ENCODE measurements around the gene TSC2. TPM values are rescaled to one million over a fixed set of nuclear protein-coding genes. Genes with fewer than 3 reads are reported as not detected.
"Not testable (repeated sequence)": the region's sequence is repeated elsewhere in the genome, so short reads cannot be mapped to it uniquely, and the experiment has no call there.

The TSC2 gene
- total RNA-seq, 1 experiment from 2014 or later, result 166 TPM

- Histone ChIP-seq H3K9me3 (ENCODE audit: insufficient read depth, low read depth) (no peaks in the 10 kb centered on the region), H3K27me3 (ENCODE audit: insufficient read depth, low read depth) (no peaks in the 10 kb centered on the region), H3K4me3 (peak overlapping the region; percentile 88), H4K20me1 (ENCODE audit: insufficient read depth) (peaks cover 42% of the 10 kb centered on the region), H3K9me2 (ENCODE audit: insufficient read depth) (no peaks in the 10 kb centered on the region), H3K79me2 (ENCODE audit: low read depth) (peaks cover 67% of the 10 kb centered on the region), H3K27ac (peak overlapping the region; percentile 13), H3K36me3 (ENCODE audit: low read depth) (no peaks in the 10 kb centered on the region), H2AFZ (no peak overlapping the region), H3K4me2 (peak overlapping the region; percentile 95), H3K4me1 (replicated peaks; ENCODE audit: insufficient read depth) (peaks cover 19% of the 10 kb centered on the region), H3F3A (ENCODE audit: insufficient read depth, low read depth) (peaks cover 17% of the 10 kb centered on the region; the same call in 1 of the 2 replicates)
- CTCF ChIA-PET, result interaction anchor here (0.5 to 1.0 kb wide), 2 partner anchors 132 to 147 kb away, joined by 3 to 4 read pairs; partner anchors contain the start of gene TRAF7
- DNase-seq, result peak in 1 of 2 experiments; percentile 62
- POLR2A ChIA-PET (ENCODE audit: unreplicated experiment), result interaction anchor here (0.6 to 1.4 kb wide), 3 partner anchors 15 to 147 kb away, joined by 3 to 16 read pairs (median 5); partner anchors contain the start of gene TRAF7
- BruUV-seq (replicated peaks), result TSS peak; percentile 73
- intact Hi-C loops (cut with micrococcal nuclease; ENCODE audit: unreplicated experiment), result loop anchor here (2.0 to 10.0 kb wide), 2 partner anchors 24 to 246 kb away; partner anchors contain the start of genes ECI1 and GFER
- no peak for TF ChIP-seq EZH2 (IDR thresholded peaks at IDR 0.05; ENCODE audit: low read depth)
- TF ChIP-seq, protein P1, sequence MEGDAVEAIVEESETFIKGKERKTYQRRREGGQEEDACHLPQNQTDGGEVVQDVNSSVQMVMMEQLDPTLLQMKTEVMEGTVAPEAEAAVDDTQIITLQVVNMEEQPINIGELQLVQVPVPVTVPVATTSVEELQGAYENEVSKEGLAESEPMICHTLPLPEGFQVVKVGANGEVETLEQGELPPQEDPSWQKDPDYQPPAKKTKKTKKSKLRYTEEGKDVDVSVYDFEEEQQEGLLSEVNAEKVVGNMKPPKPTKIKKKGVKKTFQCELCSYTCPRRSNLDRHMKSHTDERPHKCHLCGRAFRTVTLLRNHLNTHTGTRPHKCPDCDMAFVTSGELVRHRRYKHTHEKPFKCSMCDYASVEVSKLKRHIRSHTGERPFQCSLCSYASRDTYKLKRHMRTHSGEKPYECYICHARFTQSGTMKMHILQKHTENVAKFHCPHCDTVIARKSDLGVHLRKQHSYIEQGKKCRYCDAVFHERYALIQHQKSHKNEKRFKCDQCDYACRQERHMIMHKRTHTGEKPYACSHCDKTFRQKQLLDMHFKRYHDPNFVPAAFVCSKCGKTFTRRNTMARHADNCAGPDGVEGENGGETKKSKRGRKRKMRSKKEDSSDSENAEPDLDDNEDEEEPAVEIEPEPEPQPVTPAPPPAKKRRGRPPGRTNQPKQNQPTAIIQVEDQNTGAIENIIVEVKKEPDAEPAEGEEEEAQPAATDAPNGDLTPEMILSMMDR (conservative IDR thresholded peaks at IDR 0.05), result no peak
Observed at GRCh38 chr16:2008631-2009163, 39.1 kb upstream of the TSC2 start.

- DNase-seq, result no peak
- BruUV-seq (replicated peaks), result no TSS peak
- peak overlapping the region; percentile 13; the same call in 1 of the 2 replicates for H3K27ac ChIP-seq
- CTCF ChIA-PET, result no interaction called here
- TF ChIP-seq EZH2 (IDR thresholded peaks at IDR 0.05; ENCODE audit: low read depth), result no peak
- TF ChIP-seq, protein P1 (conservative IDR thresholded peaks at IDR 0.05), result no peak
- peaks cover 20% of the 10 kb centered on the region for H3K4me1 ChIP-seq (replicated peaks; ENCODE audit: insufficient read depth)
- no peaks in the 10 kb centered on the region for H3K27me3 ChIP-seq (ENCODE audit: insufficient read depth, low read depth)
- H3F3A ChIP-seq (ENCODE audit: insufficient read depth, low read depth), result peaks cover 17% of the 10 kb centered on the region; the same call in 1 of the 2 replicates
- peak overlapping the region; percentile 95 for H3K4me2 ChIP-seq
- no peaks in the 10 kb centered on the region for H3K9me3 ChIP-seq (ENCODE audit: insufficient read depth, low read depth)
- POLR2A ChIA-PET (ENCODE audit: unreplicated experiment), result interaction anchor here (0.9 to 1.4 kb wide), 2 partner anchors 16 to 146 kb away, joined by 5 to 16 read pairs; partner anchors contain the start of gene TRAF7
- peak overlapping the region; percentile 71; the same call in 1 of the 2 replicates for H2AFZ ChIP-seq
- intact Hi-C loops (cut with micrococcal nuclease; ENCODE audit: unreplicated experiment), result loop anchor here (2.0 to 10.0 kb wide), 2 partner anchors 24 to 246 kb away; partner anchors contain the start of genes ECI1 and GFER
- H3K9me2 ChIP-seq (ENCODE audit: insufficient read depth), result no peaks in the 10 kb centered on the region
- peak overlapping the region; percentile 88 for H3K4me3 ChIP-seq
- peaks cover 37% of the 10 kb centered on the region for H4K20me1 ChIP-seq (ENCODE audit: insufficient read depth)
- H3K36me3 ChIP-seq (ENCODE audit: low read depth), result no peaks in the 10 kb centered on the region
- peaks cover 62% of the 10 kb centered on the region for H3K79me2 ChIP-seq (ENCODE audit: low read depth)
Observed at GRCh38 chr16:2009164-2009711, 38.5 kb upstream of the TSC2 start.

GRCh38 chr16:2009791-2010510 lies 37.8 kb upstream of the TSC2 start, which contains the start of gene ZNF598:
TSS of gene ZNF598 (minus strand) at chr16:2009821.
- peak within 1 kb of the TSS; percentile 92 for H2AFZ ChIP-seq

GRCh38 chr16:2011726-2012125 lies 36.1 kb upstream of the TSC2 start:
- H4K20me1 ChIP-seq (ENCODE audit: insufficient read depth), result peaks cover 17% of the 10 kb centered on the region
- POLR2A ChIA-PET (ENCODE audit: unreplicated experiment); H3K36me3 ChIP-seq (ENCODE audit: low read depth); intact Hi-C loops (cut with micrococcal nuclease; ENCODE audit: unreplicated experiment); H3K27me3 ChIP-seq (ENCODE audit: insufficient read depth, low read depth); H3K9me3 ChIP-seq (ENCODE audit: insufficient read depth, low read depth); H3K27ac ChIP-seq; H3K4me3 ChIP-seq; H3K9me2 ChIP-seq (ENCODE audit: insufficient read depth); H2AFZ ChIP-seq; H3K4me2 ChIP-seq; BruUV-seq (replicated peaks); DNase-seq: not testable (repeated sequence)
- peaks cover 33% of the 10 kb centered on the region for H3F3A ChIP-seq (ENCODE audit: insufficient read depth, low read depth)
- peaks cover 39% of the 10 kb centered on the region for H3K4me1 ChIP-seq (replicated peaks; ENCODE audit: insufficient read depth)
- H3K79me2 ChIP-seq (ENCODE audit: low read depth), result peaks cover 38% of the 10 kb centered on the region
- CTCF ChIA-PET, result interaction anchor here (0.7 to 0.8 kb wide), 2 partner anchors 11 to 27 kb away, joined by 4 to 18 read pairs; no protein-coding TSS in a partner anchor

More at GRCh38 chr16:2009791-2010510, 37.8 kb upstream of the TSC2 start, which contains the start of gene ZNF598:
- Histone ChIP-seq H3K27me3 (ENCODE audit: insufficient read depth, low read depth) (no peaks in the 10 kb centered on the region), H3K9me3 (ENCODE audit: insufficient read depth, low read depth) (no peaks in the 10 kb centered on the region), H3K4me3 (peak within 1 kb of the TSS; percentile 88), H3K4me2 (peak within 1 kb of the TSS; percentile 97), H3F3A (ENCODE audit: insufficient read depth, low read depth) (peaks cover 22% of the 10 kb centered on the region), H3K27ac (peak within 1 kb of the TSS; percentile 86), H4K20me1 (ENCODE audit: insufficient read depth) (peaks cover 31% of the 10 kb centered on the region), H3K9me2 (ENCODE audit: insufficient read depth) (no peaks in the 10 kb centered on the region), H3K79me2 (ENCODE audit: low read depth) (peaks cover 54% of the 10 kb centered on the region), H3K36me3 (ENCODE audit: low read depth) (no peaks in the 10 kb centered on the region), H3K4me1 (replicated peaks; ENCODE audit: insufficient read depth) (peaks cover 27% of the 10 kb centered on the region)
- peak; percentile 52 to 82 for DNase-seq
- TF ChIP-seq EZH2 (IDR thresholded peaks at IDR 0.05; ENCODE audit: low read depth), result no peak
- intact Hi-C loops (cut with micrococcal nuclease; ENCODE audit: unreplicated experiment), result loop anchor here (2.0 to 10.0 kb wide), 2 partner anchors 25 to 245 kb away; partner anchors contain the start of genes ECI1 and GFER
- POLR2A ChIA-PET (ENCODE audit: unreplicated experiment), result no interaction called here
- CTCF ChIA-PET, result no interaction called here
- BruUV-seq (replicated peaks), result TSS peak; percentile 94
